NCI-H1092 treated with DMSO at 0.1 percent for 48 hours (cell line): Measurements from ENCODE around the gene CDH4.

Experiments
- DNase-seq: peaks from one replicate; lab custom pipeline; 2025; lab: John Stamatoyannopoulos, UW

Gene CDH4

DNA sequence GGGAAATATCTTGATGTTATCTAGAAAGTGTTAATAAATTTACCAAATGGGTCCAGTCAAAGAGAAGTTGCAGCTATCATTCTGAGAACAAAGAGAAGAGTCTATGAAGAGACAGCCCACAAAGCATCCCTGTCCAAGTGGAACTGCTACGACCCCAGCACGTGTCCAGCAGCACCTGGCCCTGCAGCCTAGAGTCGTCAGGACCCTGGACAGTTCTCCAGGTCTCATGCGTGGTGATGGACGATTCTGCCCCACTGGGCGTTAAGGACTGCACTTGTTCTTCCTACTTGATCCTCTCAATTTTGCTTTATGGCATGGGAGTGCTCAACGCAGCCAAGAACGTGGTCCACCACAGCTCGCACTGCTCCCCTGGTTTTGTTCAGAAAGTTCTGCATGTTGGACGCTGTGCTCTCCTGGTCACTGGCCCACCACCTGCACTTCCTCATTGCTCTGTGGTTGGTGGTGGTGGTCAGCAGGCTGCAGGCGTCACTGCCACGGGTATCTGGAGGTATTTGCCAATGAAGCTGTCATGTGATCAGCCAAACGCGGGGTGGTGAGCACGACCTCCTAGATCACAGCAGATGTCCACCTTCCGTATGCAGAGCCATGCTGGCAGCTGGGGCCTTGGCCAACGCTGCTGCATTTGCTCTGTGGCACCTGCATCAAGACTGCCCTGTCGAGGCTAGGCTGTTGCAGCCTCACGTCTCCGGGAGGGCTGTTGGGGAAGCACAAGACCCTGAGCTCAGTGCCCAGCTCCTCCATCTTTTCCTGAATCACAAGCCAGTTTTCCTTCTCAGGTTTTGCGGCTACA lies 356.4 kb downstream of the CDH4 start:
- DNase-seq: no peak

DNA sequence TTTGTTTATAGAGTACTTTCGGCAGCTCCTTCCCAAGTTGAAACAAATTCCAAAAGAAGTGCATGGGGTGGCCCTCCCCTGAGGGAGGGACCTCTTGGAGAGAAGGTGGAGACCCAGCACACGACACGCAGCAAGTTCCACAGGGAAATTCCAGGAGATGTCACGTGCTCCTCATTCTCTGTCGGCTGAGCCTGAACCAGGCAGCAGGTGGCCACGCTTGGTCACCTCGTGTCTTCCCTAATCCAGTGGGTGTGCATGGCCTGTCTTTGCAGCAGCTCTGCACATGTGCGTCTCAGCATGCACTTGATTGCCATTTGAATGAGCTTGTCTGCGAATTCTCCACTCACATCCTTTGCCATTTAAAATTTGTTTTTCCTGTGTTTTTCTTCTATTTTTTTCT lies 357.4 kb downstream of the CDH4 start:
- no peak for DNase-seq

DNA sequence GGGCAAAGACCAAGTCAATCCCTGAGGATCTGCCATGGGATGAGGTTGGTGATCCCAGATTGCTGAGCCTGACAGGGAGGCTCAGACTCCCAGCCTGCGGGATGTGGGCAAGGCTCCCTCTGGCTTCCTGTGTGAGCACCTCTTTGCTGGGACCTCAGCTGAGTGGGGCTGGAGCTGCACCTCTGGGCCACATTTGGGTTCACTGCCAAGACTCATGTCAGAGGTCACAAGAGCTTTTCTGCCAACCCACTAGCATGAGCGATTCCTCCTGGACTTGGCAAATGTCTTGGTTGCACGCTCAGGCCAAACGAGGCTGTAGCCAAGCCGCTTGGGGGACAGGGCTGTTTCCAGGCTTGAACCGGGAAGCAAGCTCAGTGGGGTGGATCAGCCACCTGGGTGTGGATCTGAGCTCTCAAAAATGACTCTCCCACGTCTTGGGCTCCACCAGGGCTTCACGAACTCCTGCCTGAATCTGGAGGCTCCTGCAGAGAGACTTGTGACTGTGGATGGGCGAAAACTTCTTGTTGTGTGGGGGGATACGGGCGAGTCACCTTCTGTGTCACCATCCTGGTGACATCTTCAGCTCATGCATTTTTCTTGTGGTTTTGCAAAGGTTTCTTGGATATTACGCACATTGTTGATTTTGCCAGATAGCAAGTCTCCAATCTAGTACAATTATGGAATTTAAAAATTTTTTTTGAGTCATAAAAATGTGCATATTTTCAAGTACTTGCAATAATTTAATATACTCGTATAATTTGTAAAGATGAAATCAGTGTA lies 359.5 kb downstream of the CDH4 start:
- DNase-seq: no peak

DNA sequence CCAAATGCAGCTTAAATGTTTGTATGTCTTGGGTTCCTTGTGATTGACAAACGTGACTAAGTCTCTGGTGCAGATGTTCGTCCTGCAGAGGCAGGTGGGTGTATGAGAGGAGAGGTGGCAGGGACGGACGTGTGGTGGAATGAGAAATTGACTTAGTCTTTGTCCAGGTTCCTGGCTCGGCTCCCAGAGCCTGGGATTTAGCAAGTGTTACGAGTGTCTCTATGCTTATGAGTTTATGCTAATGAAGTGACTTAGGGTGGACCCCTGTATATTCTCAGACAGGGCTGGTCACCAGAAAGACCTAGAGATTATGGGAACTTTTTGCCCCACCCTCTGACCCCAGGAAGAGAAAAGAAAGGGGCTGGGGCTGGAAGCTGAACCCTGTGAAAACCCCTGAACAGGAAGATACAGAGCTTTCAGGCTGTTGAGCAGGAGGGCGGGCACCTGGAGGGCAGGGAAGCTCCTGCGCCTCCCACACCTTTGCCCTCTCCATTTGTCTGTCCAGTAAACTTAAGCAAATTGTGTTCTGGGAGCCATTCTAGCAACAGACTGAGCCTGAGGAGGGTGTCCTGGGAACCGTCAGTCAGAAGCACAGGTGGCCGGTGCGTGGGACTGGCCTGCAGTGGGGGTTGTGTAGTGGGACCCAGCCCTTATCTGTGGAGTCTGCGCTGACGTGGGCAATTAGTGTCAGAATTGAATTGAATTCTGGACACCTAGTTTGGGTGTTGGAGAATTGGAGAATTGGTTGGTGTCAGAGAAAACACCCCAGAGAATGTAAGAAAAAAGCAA lies 362.1 kb downstream of the CDH4 start:
- DNase-seq: no peak

DNA sequence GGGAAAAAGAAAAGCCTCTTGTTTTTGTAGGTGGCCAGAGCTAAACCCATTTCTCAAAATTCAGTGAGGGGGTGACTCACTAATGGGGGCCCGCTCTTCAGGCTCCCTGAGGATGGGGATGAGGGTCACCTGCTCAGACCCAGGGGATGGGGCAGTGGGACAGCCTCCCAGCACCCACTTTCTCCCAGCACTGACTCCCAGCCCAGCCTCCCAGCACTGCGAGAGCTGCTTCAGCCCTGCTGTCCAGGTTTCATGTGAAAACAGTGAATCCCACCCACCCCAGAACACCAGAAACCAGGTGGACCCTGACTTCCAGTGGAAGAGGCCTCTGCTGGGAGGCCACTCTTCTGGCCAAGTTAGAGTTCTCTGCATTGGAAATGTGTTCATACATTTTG lies 362.6 kb downstream of the CDH4 start:
- no peak for DNase-seq

DNA sequence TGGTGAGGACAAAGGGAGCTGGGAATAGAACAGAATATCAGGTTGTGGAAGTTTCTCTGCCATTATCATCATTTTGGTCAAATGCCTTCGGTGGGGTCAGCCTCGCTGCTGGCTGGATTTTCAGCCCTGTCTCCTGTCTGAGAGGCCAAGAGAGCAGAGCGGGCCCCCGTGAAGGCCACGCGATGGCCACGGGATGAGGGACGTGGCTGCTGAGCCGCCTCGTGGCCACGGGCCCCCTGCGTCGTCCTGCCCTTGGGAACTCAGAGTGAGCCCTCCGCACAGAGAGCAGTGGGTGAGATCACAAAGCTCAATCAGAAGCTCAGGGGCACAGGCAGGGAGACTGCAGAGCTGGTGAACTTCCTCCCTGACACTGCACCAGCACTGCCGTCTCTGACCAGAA lies 363.7 kb downstream of the CDH4 start:
- no peak for DNase-seq

DNA sequence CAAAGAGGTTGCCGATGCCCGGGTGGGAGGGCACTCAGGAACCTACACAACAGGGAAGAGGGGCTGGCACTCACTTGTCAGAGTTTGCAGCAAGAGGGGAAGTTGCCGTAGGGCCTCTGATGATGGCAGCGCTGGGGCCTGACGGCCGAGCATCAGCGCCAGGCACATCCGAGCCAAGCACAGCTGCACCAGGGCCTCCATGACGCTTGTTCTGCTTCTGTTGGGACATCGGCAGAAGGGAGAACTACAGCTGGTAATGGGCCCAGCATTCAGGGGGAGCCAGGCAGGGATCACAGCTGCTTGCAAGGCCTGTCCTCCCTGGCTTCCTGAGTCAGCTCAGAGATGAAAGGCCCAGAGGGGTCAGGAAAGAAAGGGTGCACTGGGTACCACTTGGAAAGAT lies 367.7 kb downstream of the CDH4 start:
- DNase-seq: no peak

DNA sequence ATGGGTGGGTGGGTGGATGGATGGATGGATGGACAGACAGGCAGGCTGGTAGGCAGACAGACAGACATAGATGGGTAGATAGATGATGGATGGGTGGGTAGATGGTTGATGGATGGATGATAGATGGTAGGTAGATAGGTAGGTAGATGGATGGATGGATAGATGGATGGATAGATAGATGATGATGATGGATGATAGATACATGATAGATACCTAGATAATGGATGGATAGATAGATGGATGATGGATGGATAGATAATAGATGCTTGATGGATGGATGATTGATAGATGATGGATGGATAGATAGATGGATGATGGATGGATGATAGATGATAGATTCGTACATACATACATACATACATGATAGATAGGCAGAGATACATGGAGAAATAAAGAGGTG lies 368.1 kb downstream of the CDH4 start:
- no peak for DNase-seq

DNA sequence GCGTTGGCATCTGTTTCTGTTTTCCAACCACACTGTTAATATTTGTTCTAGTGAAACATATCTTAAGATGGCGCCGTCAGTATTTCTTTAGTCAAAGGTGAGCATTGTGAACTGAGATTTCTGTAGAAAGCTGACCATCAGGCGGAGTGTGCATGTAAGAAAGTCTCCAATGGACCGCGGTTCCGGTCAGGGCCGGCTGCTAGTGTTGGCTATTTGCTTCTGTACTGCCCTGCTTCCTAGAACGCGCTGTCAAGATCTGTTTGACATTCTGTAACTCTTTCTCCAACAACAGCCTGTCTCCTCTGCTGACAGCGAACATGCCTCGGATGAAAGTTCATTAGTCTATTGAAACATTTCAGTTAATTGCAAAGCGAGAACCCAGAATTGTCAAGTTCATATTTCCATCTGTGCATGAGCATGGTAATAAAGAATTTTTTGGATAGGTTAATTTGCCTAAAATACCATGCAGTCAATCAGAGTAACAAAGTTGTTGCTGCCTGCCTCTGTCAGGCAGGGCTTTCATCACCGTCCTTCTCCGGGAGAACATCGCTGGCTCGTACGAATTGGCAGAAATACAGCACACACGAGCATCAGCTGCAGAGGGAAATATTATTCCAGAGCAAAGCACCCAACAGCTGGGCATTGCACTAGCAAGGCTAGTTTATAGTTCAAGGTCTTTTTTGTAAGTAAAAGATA lies 369.1 kb downstream of the CDH4 start:
- DNase-seq: no peak

DNA sequence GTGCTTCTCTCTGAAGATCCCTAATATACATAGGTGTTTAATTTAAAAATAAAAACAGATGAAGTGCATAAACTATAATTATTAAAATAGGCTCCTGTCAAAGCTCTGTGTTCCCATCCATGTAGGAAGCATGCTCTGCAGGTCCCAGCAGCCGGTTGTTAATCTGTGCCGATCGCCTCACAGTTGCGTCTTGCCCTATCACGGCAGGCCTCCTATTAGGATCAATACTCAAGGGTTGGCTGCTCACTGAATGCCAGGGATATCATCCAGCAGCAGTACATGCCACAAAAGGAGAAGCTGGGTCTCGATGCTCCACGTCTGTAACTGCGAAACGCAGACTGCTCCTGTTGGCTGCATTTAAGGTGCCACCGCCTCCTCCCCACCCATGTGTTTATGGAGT lies 369.8 kb downstream of the CDH4 start:
- no peak for DNase-seq

DNA sequence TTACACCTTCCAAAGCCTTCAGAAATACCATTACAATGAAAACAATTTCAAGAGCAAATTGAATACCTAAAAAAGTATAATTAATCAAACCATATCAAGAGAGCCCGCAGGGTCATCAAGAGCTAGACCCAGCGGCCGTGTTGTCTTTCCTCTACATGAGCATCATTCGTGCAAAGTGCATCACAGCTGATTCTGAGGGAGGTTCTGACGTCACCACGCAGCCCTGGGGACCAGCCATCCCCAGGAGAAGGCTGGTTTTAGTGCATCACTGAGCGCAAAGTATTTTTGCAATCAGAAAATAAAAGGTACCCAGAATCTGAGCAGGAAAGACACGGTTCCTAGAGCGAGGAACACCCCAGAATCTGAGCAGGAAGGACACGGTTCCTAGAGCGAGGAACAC lies 371.4 kb downstream of the CDH4 start:
- DNase-seq: no peak

DNA sequence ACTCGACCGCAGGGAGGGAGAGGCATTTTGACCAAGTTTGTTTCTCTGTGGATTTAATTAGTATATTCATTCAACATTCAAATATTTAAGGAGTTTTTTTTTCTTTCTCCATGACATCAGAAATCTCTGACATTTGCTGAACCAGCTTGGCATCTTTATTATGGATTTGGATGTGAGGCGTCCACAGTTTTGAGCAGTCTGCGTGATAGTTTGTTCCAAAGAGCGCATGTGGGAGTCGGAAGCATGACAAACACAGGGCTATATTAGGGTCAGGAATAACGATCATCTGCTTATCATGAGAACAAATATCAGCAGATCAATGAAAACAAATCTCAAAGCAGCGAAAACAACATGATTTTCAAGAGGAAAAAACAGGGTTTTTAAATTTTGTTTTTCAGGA lies 373.2 kb downstream of the CDH4 start:
- no peak for DNase-seq

DNA sequence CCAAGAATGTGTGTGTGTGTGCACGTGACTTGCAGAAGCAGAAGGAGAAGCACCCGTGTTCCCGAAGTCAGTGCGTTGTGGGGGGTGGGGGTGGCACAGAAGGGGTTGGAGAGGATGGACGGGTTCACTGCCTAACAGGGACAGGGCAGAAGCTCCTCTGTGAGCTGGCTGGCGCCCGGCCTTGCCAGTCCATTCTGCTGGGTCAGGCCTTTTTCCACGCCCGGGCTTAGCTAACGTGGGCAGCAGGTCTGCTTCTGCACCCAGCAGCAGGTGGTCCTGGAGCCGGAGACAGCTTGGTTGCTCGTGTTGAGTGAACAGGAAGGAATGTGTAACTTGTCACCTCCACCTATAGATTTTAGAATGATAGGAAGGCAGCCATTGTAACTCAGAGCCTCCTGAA lies 374.4 kb downstream of the CDH4 start:
- DNase-seq: no peak

DNA sequence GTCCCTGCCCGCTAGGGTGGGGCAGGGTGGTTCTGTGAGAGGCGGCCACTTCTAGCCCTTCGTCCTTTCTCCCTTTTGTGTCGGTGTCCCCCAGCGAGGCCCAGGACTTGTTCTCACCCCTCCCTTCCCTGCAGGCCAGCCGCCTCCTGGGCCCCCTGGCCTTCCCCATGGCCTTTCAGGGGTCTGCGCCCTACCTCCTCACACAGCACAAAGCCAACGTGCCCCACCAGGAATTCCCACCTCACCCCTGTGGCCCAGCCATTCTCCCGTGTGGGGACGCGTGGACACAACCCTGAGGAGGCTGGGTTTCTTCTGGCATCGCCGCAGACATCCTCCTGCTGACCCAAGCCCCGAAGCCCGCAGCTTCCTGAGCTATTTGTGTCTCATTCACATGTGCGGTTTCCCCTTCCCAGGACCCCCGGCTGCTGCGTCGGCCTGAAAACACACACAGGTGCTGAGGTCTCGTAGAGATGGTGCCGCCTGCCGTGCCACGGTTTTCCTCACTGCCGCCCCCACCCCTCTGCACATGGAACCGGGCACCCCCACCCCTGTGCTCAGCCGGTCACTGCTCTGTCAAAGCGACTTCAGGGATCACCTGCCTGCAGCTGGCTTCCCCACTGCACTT lies 375.8 kb downstream of the CDH4 start:
- DNase-seq: no peak

DNA sequence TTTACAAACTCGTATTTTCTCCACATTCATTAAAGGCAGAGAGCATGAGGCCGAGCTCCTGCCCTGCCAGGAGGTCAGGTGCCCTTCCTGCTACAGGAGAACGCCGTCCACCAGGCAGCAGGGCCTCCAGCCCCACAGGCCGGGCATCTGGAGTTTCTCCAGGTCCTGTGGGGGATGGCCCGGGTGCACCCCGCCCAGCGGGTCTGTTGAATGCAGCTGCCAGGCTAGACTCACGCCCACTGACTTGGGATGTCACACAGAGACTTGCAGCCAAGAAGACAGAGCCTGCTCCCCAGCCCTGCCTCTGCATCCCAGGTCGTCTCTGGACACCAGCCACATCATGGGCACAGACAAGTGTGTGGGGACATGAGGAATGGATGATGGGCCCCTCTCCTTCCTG lies 376.4 kb downstream of the CDH4 start:
- DNase-seq: no peak

DNA sequence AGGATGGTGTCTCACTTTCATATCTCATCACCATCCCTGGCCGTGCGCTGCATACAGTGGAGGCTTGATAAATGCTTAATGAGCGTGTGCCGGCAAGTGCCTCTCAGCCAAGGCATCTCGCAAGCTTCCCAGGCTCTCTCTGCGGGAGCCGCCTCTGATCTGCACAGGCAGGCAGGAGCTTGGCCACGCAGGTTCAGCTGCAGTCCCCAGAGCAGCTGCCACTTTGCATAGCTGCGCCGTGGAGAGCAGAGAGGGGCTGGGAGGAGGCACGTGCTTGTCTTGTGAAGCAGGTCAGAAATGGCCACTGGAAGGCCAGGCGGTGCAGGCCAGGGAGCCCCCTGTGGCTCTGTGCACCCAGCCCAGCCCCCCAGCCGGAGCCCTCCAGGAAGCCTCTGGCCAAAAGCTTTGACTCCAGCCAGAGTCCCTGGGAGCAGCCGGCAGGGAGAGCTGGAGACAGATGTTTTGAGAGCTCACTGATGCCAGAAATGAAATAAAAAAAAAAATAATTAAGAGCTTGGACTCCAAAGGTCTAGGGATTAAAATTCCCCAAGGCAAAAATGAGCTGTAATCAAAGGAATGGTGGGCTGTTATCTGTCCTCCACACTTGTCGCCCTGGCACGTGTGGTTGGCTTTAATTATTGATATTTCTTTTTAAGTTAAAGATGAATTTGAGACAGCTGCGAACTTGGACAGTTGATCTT lies 377.0 kb downstream of the CDH4 start:
- no peak for DNase-seq

DNA sequence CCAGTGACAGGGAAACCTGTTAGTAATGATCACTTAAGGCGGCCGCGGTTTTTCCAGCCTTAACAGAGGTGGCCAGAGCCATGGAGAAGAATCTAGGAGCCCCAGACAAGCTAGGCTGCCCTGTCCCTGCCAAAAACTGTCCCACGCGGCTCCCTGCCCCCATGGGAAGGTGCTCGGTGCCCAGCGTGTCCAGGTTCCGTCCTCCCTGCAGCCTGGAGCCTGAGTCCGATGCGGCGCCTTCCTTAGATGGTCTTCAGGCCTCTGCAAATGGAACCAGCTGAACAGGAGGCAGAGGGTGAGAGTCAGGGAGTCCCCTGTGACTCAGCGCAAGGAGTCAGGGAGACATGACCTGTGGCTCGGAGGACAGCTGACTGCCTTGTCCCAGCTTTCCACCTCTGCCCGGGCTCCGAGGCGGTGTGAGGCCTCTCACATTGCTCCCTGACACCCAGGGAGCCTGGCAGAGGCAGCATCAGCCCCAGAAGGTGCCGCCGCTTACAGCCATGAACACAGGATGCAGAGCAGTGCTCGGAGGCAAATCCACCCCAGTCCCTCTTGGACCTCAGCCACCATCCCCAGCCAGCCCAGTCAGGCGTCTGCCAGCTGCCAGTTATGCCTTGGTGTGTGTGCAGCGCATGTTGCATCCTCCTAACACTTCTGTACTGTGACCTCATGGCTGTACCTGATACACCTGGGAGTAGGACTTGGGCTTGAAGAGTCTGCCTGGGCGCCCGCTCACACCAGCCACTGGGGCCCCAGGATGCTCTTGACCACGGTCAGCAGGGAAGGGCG lies 377.7 kb downstream of the CDH4 start:
- no peak for DNase-seq

DNA sequence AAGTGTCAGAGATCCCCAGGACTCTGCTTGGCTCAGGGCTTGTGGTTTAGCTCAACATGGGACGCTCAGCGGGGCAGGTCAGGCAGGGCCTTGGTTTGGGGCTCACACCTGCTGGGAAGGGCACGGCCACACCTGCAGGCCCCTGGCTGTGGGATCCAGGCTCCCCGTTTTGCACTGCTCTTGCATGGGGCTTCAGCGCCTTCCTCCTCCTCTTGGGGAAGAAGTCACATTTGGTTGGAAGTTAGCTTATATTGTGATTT lies 378.3 kb downstream of the CDH4 start:
- no peak for DNase-seq

DNA sequence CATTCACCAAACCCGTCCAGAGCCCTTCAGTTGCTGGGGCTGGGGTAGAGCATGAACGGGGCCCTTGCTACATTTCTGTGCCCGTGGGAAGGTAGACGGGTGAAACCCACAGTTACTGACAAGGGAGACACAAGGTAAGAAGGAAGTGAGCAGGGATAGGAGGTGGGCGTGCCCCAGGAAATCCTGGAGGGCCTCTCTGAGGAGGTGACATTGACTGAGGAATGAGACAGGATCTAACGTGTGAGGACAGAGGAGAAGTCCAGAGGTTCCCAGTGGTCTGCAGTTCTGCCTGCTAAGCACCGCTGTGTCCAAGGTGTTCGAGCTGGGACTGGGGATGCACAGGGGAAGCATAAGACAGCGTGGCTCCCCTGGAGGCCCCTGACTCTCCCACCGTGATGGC lies 378.8 kb downstream of the CDH4 start:
- DNase-seq: no peak

DNA sequence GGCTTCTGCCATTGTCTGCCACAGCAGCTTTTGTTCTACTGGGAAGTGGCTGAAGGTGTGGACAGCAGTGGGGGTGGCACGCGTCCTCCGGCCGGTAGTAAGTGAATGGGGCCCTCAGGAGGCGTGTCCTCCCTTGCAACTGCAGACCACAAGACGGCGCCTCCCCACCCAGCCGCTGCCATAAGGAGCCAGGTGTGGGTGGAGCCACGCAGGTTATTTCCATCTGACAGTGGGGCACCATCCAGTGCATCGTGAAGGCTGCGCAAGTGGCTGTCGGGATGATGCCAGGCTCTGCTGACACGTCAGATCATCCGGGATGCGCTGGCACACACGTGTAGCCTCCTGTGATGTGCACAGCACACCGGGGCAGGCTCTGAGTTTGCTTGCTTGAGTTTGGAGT lies 379.7 kb downstream of the CDH4 start:
- DNase-seq: no peak

DNA sequence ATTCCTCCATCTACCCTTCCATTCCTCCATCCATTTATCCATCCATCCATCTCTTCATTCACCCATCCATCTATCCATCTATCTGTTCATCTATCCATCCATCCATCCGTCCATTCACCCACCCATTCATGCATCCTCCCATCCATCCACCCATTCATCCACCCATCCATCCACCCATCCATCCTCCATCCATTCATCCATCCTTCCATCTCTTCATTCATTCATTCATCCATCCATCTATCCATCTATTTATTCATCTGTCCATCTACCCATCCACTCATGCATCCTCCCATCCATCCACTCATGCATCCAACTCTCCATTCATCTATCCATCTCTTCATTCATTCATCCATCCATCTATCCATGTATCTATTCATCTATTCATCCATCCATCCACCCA lies 380.9 kb downstream of the CDH4 start:
- DNase-seq: no peak
